ENCODE results near the gene SLC25A17. TPM values are rescaled to one million over a fixed set of nuclear protein-coding genes. Genes with fewer than 3 reads are reported as not detected.

The SLC25A17 gene
- total RNA-seq, 2 donors from 2014 or later: 5.5 to 7.2 TPM

- no peak for DNase-seq (ENCODE audit: low spot score)
Observed at GRCh38 chr22:40808018-40808841, 10.9 kb downstream of the SLC25A17 start.

GRCh38 chr22:40806711-40807110 lies 12.4 kb downstream of the SLC25A17 start:
- no peaks in the 10 kb centered on the region for H3K27me3 ChIP-seq
- no peaks in the 10 kb centered on the region for H3K36me3 ChIP-seq
- TF ChIP-seq CTCF (IDR thresholded peaks at IDR 0.05): no peak
- DNase-seq (ENCODE audit: low spot score): no peak
- no peaks in the 10 kb centered on the region for H3K9me3 ChIP-seq
- no peak overlapping the region for H3K27ac ChIP-seq
- H3K4me3 ChIP-seq: no peak overlapping the region
- H3K4me1 ChIP-seq: peaks cover 0 to 8% of the 10 kb centered on the region in 2 donors

More at GRCh38 chr22:40808018-40808841, 10.9 kb downstream of the SLC25A17 start:
- Histone ChIP-seq H3K4me3 (no peak overlapping the region), H3K27ac (no peak overlapping the region), H3K4me1 (peaks cover 0 to 8% of the 10 kb centered on the region in 2 donors), H3K36me3 (no peaks in the 10 kb centered on the region), H3K27me3 (no peaks in the 10 kb centered on the region), H3K9me3 (no peaks in the 10 kb centered on the region)
- TF ChIP-seq CTCF (IDR thresholded peaks at IDR 0.05): no peak

- Histone ChIP-seq H3K27me3 (no peaks in the 10 kb centered on the region), H3K4me3 (no peak overlapping the region), H3K36me3 (no peaks in the 10 kb centered on the region), H3K27ac (peak overlapping the region in 1 of 2 donors; percentile 34), H3K9me3 (no peaks in the 10 kb centered on the region), H3K4me1 (peaks cover 0 to 8% of the 10 kb centered on the region in 2 donors)
- no peak for TF ChIP-seq CTCF (IDR thresholded peaks at IDR 0.05)
- DNase-seq (ENCODE audit: low spot score): no peak
Observed at GRCh38 chr22:40805699-40806203, 13.4 kb downstream of the SLC25A17 start.

- Histone ChIP-seq H3K4me1 (peaks cover 0 to 8% of the 10 kb centered on the region in 2 donors), H3K36me3 (no peaks in the 10 kb centered on the region), H3K27ac (peak overlapping the region in 1 of 2 donors; percentile 34), H3K9me3 (no peaks in the 10 kb centered on the region), H3K27me3 (no peaks in the 10 kb centered on the region), H3K4me3 (no peak overlapping the region)
- no peak for DNase-seq (ENCODE audit: low spot score)
- TF ChIP-seq CTCF (IDR thresholded peaks at IDR 0.05): no peak
Observed at GRCh38 chr22:40805239-40805638, 13.9 kb downstream of the SLC25A17 start.

GRCh38 chr22:40803321-40803720 lies 15.8 kb downstream of the SLC25A17 start:
- no peak for DNase-seq (ENCODE audit: low spot score)
- no peaks in the 10 kb centered on the region for H3K9me3 ChIP-seq
- H3K4me3 ChIP-seq: no peak overlapping the region
- H3K36me3 ChIP-seq: no peaks in the 10 kb centered on the region
- H3K27me3 ChIP-seq: no peaks in the 10 kb centered on the region
- H3K4me1 ChIP-seq: peaks cover 0 to 8% of the 10 kb centered on the region in 2 donors
- H3K27ac ChIP-seq: no peak overlapping the region
- no peak for TF ChIP-seq CTCF (IDR thresholded peaks at IDR 0.05)

Data from right atrium auricular region (tissue), 2 donors.